Amygdala (tissue), 56 donors: ENCODE measurements around the gene P2RX4.
A peak's percentile ranks its signal among the peaks of the same experiment; 100 is the strongest.
"Not testable (repeated sequence)": the region's sequence is repeated elsewhere in the genome, so short reads cannot be mapped to it uniquely, and the experiment has no call there.

Source experiments
- DNase-seq, 56 donors: peaks; one replicate each; lab custom pipeline; 2025; lab: John Stamatoyannopoulos, UW

P2RX4 gene, protein sequence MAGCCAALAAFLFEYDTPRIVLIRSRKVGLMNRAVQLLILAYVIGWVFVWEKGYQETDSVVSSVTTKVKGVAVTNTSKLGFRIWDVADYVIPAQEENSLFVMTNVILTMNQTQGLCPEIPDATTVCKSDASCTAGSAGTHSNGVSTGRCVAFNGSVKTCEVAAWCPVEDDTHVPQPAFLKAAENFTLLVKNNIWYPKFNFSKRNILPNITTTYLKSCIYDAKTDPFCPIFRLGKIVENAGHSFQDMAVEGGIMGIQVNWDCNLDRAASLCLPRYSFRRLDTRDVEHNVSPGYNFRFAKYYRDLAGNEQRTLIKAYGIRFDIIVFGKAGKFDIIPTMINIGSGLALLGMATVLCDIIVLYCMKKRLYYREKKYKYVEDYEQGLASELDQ

DNA sequence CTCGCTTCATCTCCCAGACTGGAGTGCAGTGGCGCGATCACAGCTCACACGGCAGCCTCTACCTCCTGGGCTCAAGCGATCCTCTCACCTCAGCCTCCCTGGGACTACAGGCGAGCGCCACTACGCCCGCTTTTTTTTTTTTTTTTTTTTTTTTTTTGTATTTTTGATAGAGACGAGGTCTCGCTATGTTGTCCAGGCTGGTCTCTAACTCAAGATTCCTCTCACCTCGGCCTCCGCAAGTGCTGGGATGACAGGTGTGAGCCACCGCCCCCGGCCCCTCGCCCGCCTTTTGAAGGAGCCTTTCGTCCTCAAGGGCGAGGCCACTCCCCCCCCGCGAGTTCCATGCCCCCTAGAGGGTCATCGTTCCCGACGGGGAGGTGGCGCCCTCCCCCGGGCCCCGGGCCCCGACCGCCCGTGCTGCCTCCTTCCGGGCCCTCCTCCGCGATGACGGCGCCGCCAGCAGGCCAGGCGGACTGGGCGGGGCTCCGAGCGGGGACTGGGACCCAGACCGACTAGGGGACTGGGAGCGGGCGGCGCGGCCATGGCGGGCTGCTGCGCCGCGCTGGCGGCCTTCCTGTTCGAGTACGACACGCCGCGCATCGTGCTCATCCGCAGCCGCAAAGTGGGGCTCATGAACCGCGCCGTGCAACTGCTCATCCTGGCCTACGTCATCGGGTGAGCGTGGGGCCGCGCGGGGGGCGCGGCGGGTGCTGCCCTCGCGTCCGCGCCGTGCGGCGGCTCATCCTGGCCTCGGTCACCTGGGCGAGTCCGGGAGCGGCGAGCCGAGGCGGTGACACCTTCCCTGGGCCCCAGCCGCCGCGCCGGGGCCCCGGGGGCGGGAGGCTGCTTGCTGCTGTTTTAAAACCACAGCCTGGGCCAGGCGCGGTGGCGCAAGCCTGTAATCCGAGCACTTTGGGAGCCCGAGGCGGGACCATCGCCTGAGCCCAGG lies at the start of gene P2RX4:
Gene P2RX4 (plus strand): TSS at position 506 of the 949 bp plus-strand sequence. CDS start 36 bp downstream, at position 542.
- DNase-seq = peak in 55 of 56 donors; percentile 31 to 93 (median 74)

DNA sequence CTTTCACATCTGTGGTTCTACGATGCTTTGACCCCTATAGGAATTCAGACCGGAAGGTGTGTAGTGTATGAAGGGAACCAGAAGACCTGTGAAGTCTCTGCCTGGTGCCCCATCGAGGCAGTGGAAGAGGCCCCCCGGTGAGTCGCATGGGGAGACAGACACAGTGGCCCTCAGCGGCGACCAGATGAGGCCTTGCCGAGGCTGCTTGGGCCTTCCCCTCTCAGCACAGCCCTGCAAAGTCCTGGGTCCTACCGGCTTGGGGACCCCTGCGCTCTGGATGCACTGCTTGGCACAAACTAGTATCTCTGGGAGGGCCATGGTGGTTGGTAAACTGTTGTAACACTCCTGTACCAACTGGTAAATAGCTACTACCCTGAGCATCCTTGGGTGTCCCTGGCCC lies 47.5 kb upstream of the P2RX4 start:
- DNase-seq = no peak

DNA sequence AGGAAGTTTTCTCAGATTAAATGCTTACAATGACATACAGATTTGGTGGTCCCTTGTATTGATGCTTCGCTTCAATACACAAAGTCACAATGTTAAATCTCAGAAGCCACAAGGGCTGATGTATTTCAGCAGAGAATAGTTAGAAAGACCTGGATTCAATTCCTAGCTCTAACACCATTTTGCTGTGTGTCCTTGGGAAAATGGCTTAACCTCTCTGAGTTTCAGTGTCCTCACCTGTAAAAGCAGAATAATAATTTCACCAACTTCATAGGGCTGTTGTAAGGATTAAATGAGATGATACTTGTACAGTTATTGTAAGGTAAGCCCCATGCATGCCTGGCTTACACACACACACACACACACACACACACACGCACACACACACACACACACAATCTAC lies 46.9 kb upstream of the P2RX4 start:
- no peak for DNase-seq

DNA sequence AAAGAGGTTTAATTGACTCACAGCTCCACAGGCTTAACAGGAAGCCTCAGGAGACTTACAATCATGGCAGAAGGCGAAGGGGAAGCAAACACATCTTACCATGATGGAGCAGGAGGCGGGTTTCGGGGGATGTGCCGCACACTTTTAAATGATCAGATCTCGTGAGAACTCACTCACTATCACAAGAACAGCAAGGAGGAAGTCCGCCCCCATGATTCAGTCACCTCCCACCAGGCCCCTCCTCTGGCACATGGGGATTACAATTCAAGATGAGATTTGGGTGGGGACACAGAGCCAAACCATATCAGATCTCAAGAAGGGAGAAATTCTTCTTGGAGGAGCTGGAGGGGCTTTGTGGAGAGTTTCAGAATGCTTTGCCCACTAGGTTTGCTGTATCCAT lies 45.1 kb upstream of the P2RX4 start:
- not testable (repeated sequence) for DNase-seq

DNA sequence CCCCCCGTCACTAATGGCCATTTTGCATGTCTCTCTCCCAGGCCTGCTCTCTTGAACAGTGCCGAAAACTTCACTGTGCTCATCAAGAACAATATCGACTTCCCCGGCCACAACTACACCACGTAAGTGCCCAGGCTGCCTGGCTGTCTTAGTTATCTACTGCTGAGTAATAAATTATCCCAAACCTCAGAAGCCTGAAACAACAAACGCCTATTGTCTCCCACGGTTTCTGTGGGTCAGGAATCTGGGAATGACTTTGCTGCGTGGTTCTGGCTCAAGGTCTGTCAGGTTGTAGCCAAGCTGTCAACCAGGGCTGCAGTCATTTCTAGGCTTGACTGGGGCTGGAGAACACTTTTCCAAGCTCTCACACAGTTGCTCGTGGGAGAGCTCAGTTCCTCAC lies 44.6 kb upstream of the P2RX4 start:
- no peak for DNase-seq

DNA sequence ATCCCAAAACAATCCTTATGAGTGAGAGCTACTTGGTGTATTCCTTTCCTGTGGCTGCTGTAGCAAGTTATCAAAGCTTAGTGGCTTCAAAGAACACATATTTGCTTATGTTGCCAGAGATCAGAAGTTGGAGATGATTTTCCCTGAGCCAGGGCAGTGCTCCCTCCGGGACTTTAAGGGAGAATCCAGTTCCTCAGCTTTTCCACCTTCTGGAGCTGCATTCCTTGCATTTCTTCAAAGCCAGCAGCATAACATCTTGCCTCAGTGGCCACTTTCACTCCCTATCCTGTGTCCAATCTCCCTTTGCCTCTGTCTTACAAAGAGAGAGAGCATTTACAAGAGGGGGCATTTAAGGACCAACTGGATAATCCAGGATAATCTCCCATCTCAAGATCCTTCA lies 43.6 kb upstream of the P2RX4 start:
- no peak for DNase-seq

DNA sequence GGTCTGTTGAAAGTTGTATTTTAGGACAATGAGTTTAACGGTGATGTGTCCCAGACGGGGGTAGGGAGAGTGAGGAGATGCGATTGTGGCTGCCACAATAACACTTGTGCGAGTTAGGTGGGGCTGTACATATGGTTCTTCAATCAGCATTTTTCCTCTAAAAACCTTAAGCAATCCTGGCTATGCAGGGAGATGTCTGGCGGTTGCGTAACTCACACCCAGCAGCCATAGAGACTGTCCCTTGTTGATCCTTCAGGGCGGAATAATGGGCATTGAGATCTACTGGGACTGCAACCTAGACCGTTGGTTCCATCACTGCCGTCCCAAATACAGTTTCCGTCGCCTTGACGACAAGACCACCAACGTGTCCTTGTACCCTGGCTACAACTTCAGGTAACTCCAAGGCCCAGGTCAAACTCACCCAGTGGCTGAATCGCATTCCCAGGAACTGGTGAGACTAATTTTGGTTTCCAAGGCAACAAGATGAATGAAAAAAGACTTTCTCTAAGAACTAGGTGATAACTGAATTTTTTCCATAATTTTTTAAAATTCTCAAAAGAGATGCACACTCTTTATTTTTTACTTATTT lies 42.6 kb upstream of the P2RX4 start:
- DNase-seq = no peak

DNA sequence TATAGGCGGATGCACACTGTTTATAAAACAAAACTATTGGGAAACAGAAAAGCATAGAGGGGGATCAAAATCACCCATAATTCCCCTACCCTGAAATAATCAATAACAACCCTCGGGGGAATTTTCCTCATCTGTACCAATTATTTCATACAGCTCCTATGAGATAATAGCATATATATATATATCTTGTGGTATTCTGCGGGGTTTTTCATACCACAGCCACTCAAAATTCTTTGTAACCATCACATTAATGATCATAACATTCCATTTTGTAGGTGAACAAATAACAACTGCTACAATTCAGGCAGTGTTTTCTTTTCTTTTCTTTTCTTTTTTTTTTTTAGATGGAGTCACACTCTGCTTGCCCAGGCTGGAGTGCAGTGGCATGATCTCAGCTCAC lies 42.0 kb upstream of the P2RX4 start:
- no peak for DNase-seq

DNA sequence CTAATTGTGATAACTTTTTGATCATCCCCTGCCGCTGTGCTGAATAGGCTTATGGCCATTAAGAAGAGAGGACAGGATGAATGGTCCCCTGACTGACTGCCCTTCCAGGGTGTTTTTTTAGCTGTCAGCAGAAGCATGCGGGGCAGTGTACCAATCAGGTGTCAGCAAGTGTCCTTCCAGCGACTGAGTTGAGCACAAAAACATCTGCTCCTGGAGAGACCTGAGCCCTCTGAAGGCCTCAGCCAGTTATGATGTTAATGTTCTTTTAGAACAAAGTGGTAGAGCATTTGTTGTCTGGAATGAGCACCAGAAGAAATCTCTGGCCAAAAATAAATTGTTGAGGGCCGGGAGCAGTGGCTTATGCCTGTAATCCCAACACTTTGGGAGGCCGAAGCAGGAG lies 39.8 kb upstream of the P2RX4 start:
- no peak for DNase-seq

DNA sequence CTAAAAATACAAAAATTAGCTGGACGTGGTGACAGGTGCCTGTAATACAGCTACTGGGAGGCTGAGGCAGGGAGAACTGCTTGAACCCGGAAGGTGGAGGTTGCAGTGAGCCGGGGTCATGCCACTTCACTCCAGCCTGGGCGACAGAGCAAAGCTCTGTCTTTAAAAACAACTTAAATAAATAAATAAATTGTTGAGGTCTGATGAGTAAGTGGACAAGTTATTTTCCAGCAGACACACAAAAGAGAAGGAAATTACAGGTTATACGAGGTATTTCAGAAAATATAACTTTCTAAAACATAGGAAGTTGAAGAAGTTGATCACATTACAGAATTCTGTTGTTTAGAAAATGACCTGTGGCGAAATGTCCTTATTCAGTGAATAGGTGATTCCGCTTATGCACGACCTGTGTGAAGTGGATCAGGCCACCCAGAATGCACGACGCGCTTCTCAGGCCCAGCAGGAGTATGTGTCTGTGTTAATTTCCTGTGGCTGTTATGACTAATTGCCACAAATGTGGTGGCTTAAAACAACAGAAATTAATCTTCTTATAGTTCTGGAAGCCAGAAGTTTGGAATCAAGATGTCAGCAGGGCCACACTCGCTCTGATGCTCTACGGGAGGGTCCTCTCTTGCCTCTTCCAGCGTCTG lies 39.2 kb upstream of the P2RX4 start:
- no peak for DNase-seq

DNA sequence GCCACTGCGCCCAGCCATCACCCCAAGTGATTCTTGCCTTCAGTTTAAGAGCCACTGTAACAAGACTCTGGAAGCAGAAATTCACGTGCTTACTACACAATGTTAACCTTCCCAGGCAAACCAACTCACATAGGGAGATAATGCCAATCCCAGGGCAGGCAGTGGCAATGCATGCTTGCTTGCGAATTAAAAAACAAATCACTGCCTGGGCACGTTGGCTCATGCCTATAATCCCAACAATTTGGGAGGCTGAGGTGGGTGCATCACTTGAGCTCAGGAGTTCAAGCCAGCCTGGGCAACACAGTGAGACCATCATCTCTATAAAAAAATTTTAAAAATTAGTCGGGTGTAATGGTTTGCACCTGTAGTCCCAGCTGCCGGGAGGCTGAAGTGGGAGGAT lies 37.8 kb upstream of the P2RX4 start:
- no peak for DNase-seq

DNA sequence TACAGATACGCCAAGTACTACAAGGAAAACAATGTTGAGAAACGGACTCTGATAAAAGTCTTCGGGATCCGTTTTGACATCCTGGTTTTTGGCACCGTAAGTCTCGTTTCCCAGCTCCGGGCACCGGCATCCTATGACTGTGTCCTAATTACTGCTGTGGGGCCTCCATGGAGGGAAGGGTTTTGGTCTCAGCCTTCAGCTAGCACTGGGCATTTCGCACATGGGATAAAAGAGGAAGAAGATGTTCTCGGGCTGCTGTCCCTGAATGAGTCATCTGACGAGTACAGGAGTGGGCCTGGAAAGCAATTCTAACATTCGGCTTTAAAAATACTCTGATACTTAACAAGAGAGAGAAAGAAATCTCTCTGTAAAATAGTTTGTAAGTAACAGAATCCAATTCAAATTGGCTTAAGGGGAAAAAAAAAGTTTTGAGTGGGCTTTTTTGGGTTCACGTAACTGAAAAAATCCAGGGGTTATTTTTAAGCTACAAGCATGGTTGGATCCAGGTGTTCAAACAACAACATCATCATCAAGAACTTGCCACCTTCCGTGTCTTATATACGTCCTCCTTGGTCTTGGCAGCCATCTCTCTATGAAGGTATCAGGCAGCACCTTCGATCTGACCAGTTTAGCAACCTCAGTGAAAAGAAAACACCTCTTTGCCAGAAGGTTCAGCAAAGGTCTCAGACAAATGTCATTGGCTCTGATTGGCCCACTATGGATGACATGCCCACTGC lies 34.4 kb upstream of the P2RX4 start:
- DNase-seq = peak in 31 of 56 donors; percentile 5 to 71 (median 19)

DNA sequence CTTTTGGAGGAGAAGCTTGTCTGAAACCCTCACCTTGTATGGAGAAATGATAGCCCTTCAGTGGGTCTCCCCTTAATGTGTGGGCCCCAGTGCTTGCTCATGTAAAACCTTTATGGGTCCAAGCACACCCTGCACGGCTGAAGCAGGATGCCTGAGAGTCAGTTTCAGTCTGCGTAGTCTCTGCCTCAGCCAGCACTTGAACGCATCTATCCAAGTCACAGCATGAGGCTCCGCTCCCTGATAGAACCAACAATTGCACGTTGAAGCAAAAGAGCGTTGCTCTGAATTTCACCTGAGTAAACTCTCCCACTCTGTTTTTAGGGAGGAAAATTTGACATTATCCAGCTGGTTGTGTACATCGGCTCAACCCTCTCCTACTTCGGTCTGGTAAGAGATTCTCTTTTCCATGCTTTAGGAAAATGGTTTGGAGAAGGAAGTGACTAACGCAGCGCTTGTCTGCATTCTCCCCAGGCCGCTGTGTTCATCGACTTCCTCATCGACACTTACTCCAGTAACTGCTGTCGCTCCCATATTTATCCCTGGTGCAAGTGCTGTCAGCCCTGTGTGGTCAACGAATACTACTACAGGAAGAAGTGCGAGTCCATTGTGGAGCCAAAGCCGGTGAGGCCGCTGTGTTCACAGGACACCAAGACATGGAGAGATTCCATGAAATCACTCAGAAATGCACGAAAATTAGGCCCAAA lies 33.0 kb upstream of the P2RX4 start:
- no peak for DNase-seq

DNA sequence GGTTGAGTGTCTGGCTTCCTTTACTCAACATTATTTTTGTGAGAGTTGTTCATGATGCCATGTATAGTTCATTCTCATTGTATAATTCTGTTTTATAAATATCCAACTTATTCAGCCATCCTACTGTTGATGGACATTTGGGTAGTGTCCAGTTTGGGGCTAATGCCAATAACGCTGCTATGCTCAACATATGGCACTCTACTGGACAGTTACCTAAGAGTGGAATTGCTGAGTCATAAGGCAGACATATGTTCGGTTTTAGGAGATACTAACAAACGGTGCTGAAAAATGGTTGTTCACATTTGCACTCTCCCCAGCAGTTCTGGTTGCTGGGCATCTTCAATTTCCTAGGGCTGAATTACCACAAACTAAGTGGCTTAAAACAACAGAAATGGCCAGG lies 28.7 kb upstream of the P2RX4 start:
- no peak for DNase-seq

DNA sequence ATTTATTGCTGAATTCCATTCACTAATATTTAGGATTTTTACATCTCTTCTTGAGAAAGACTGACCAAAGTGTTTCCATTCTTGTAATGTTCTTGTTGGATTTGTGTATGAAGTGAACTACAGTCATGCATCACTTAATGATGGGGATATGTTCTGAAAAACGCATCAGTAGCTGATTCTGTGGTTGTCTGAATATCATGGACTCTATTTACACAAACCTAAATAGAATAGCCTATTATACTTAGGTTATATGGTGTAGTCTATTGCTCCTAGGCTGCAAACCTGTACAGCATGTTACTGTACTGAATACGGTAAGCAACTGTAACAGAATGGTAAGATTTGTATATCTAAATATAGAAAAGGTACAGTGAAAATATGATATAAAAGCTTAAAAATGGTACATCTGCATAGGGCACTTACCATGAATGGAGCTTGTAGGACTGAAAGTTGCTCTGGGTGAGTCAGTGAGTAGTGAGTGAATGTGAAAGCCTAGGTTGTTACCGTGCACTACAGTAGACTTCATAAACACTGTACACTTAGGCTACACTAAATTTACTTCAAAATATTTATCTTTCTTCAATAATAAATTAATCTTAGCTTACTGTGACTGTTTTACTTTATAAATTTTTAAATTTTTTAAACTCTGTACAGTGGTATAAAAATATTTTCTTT lies 27.6 kb upstream of the P2RX4 start:
- no peak for DNase-seq

DNA sequence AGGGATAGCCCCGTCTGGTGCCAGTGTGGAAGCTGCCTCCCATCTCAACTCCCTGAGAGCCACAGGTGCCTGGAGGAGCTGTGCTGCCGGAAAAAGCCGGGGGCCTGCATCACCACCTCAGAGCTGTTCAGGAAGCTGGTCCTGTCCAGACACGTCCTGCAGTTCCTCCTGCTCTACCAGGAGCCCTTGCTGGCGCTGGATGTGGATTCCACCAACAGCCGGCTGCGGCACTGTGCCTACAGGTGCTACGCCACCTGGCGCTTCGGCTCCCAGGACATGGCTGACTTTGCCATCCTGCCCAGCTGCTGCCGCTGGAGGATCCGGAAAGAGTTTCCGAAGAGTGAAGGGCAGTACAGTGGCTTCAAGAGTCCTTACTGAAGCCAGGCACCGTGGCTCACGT lies 25.5 kb upstream of the P2RX4 start:
- no peak for DNase-seq

DNA sequence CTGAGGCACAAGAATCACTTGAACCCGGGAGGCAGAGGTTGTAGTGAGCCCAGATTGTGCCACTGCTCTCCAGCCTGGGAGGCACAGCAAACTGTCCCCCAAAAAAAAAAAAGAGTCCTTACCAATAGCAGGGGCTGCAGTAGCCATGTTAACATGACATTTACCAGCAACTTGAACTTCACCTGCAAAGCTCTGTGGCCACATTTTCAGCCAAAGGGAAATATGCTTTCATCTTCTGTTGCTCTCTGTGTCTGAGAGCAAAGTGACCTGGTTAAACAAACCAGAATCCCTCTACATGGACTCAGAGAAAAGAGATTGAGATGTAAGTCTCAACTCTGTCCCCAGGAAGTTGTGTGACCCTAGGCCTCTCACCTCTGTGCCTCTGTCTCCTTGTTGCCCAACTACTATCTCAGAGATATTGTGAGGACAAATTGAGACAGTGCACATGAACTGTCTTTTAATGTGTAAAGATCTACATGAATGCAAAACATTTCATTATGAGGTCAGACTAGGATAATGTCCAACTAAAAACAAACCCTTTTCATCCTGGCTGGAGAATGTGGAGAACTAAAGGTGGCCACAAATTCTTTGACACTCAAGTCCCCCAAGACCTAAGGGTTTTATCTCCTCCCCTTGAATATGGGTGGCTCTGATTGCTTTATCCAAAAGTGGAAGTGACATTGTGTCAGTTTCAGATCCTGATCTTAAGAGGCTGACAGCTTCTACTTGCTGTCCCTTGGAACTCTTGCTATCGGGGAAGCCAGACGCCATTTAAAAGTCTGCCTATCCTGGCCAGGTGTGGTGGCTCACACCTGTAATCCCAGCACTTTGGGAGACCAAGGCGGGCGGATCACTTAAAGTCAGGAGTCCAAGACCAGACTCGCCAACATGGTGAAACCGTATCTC lies 24.7 kb upstream of the P2RX4 start:
- DNase-seq = no peak

DNA sequence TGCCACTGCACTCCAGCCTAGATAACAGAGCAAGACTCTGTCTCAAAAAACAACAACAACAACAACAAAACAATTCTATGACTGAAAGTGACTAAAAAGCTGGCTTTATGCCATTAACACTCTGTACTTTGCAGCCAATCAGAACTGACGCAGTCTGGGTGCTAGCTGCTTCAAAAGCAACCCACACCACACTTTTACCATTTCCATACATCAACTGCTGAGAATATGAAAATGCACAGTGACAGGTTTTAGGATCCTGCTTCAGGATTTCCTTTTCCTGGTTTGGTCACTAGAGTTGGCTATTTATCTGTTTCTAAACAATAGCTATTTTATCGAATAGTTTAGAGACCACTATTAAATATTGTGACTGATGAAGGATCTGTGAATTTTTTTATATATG lies 23.1 kb upstream of the P2RX4 start:
- no peak for DNase-seq
